ENCODE data around the gene NRG2. TPM values are rescaled to one million over a fixed set of nuclear protein-coding genes. Genes with fewer than 3 reads are reported as not detected.

Gene NRG2
- total RNA-seq, 1 donor from 2014 or later = 0.52 TPM

GRCh38 chr5:139806111-139806510 is 237.0 kb downstream of the NRG2 start:
- Histone ChIP-seq H3K4me1 (ENCODE audit: control insufficient read depth in 3 of 3, insufficient read depth in 3 of 3, low read length in 3 of 3) (no peaks in the 10 kb centered on the region), H3K27ac (ENCODE audit: low read depth, low read length) (no peak overlapping the region), H3K4me3 (ENCODE audit: low read length in 3 of 3) (no peak overlapping the region), H3K9ac (ENCODE audit: low read depth in 1 of 3, low read length in 3 of 3) (no peak overlapping the region), H3K27me3 (ENCODE audit: control insufficient read depth in 3 of 3, insufficient read depth in 3 of 3, low read length in 3 of 3) (peaks cover 12 to 26% (median 24%) of the 10 kb centered on the region in 3 donors), H3K36me3 (ENCODE audit: control insufficient read depth in 3 of 3, insufficient read depth in 3 of 3, low read length in 3 of 3) (no peaks in the 10 kb centered on the region), H3K9me3 (ENCODE audit: control insufficient read depth in 3 of 3, low read length in 3 of 3) (no peaks in the 10 kb centered on the region)

GRCh38 chr5:139805545-139805944 is 237.6 kb downstream of the NRG2 start:
- Histone ChIP-seq H3K27me3 (ENCODE audit: control insufficient read depth in 3 of 3, insufficient read depth in 3 of 3, low read length in 3 of 3) (peaks cover 13 to 27% (median 25%) of the 10 kb centered on the region in 3 donors), H3K36me3 (ENCODE audit: control insufficient read depth in 3 of 3, insufficient read depth in 3 of 3, low read length in 3 of 3) (no peaks in the 10 kb centered on the region), H3K27ac (ENCODE audit: low read depth, low read length) (no peak overlapping the region), H3K4me3 (ENCODE audit: low read length in 3 of 3) (no peak overlapping the region), H3K9ac (ENCODE audit: low read depth in 1 of 3, low read length in 3 of 3) (no peak overlapping the region), H3K4me1 (ENCODE audit: control insufficient read depth in 3 of 3, insufficient read depth in 3 of 3, low read length in 3 of 3) (no peaks in the 10 kb centered on the region), H3K9me3 (ENCODE audit: control insufficient read depth in 3 of 3, low read length in 3 of 3) (no peaks in the 10 kb centered on the region)

GRCh38 chr5:139804800-139805397 is 238.2 kb downstream of the NRG2 start:
- H3K9ac ChIP-seq (ENCODE audit: low read depth in 1 of 3, low read length in 3 of 3) = no peak overlapping the region
- peaks cover 19 to 33% (median 28%) of the 10 kb centered on the region in 3 donors for H3K27me3 ChIP-seq (ENCODE audit: control insufficient read depth in 3 of 3, insufficient read depth in 3 of 3, low read length in 3 of 3)

GRCh38 chr5:139803978-139804377 is 239.1 kb downstream of the NRG2 start:
- Histone ChIP-seq H3K36me3 (ENCODE audit: control insufficient read depth in 3 of 3, insufficient read depth in 3 of 3, low read length in 3 of 3) (no peaks in the 10 kb centered on the region), H3K27ac (ENCODE audit: low read depth, low read length) (no peak overlapping the region), H3K27me3 (ENCODE audit: control insufficient read depth in 3 of 3, insufficient read depth in 3 of 3, low read length in 3 of 3) (peaks cover 22 to 39% (median 37%) of the 10 kb centered on the region in 3 donors), H3K9ac (ENCODE audit: low read depth in 1 of 3, low read length in 3 of 3) (no peak overlapping the region), H3K4me3 (ENCODE audit: low read length in 3 of 3) (no peak overlapping the region), H3K4me1 (ENCODE audit: control insufficient read depth in 3 of 3, insufficient read depth in 3 of 3, low read length in 3 of 3) (no peaks in the 10 kb centered on the region), H3K9me3 (ENCODE audit: control insufficient read depth in 3 of 3, low read length in 3 of 3) (no peaks in the 10 kb centered on the region)

More at GRCh38 chr5:139804800-139805397, 238.2 kb downstream of the NRG2 start:
- H3K36me3 ChIP-seq (ENCODE audit: control insufficient read depth in 3 of 3, insufficient read depth in 3 of 3, low read length in 3 of 3) = no peaks in the 10 kb centered on the region
- no peak overlapping the region for H3K27ac ChIP-seq (ENCODE audit: low read depth, low read length)
- no peak overlapping the region for H3K4me3 ChIP-seq (ENCODE audit: low read length in 3 of 3)
- H3K4me1 ChIP-seq (ENCODE audit: control insufficient read depth in 3 of 3, insufficient read depth in 3 of 3, low read length in 3 of 3) = no peaks in the 10 kb centered on the region
- no peaks in the 10 kb centered on the region for H3K9me3 ChIP-seq (ENCODE audit: control insufficient read depth in 3 of 3, low read length in 3 of 3)

- H3K36me3 ChIP-seq (ENCODE audit: control insufficient read depth in 3 of 3, insufficient read depth in 3 of 3, low read length in 3 of 3) = no peaks in the 10 kb centered on the region
These were observed 243.7 kb downstream of the NRG2 start for GRCh38 chr5:139799359-139799758.

GRCh38 chr5:139798883-139799282 is 244.2 kb downstream of the NRG2 start:
- H3K4me3 ChIP-seq (ENCODE audit: low read length in 3 of 3) = no peak overlapping the region
- H3K27me3 ChIP-seq (ENCODE audit: control insufficient read depth in 3 of 3, insufficient read depth in 3 of 3, low read length in 3 of 3) = peaks cover 56 to 63% (median 62%) of the 10 kb centered on the region in 3 donors
- no peaks in the 10 kb centered on the region for H3K9me3 ChIP-seq (ENCODE audit: control insufficient read depth in 3 of 3, low read length in 3 of 3)
- no peaks in the 10 kb centered on the region for H3K4me1 ChIP-seq (ENCODE audit: control insufficient read depth in 3 of 3, insufficient read depth in 3 of 3, low read length in 3 of 3)
- H3K36me3 ChIP-seq (ENCODE audit: control insufficient read depth in 3 of 3, insufficient read depth in 3 of 3, low read length in 3 of 3) = no peaks in the 10 kb centered on the region
- H3K27ac ChIP-seq (ENCODE audit: low read depth, low read length) = no peak overlapping the region
- no peak overlapping the region for H3K9ac ChIP-seq (ENCODE audit: low read depth in 1 of 3, low read length in 3 of 3)

More at GRCh38 chr5:139799359-139799758, 243.7 kb downstream of the NRG2 start:
- no peak overlapping the region for H3K4me3 ChIP-seq (ENCODE audit: low read length in 3 of 3)
- H3K9ac ChIP-seq (ENCODE audit: low read depth in 1 of 3, low read length in 3 of 3) = no peak overlapping the region
- no peaks in the 10 kb centered on the region for H3K9me3 ChIP-seq (ENCODE audit: control insufficient read depth in 3 of 3, low read length in 3 of 3)
- no peaks in the 10 kb centered on the region for H3K4me1 ChIP-seq (ENCODE audit: control insufficient read depth in 3 of 3, insufficient read depth in 3 of 3, low read length in 3 of 3)
- peaks cover 51 to 63% (median 62%) of the 10 kb centered on the region in 3 donors for H3K27me3 ChIP-seq (ENCODE audit: control insufficient read depth in 3 of 3, insufficient read depth in 3 of 3, low read length in 3 of 3)
- H3K27ac ChIP-seq (ENCODE audit: low read depth, low read length) = no peak overlapping the region

GRCh38 chr5:139797856-139798510 is 245.1 kb downstream of the NRG2 start:
- no peaks in the 10 kb centered on the region for H3K36me3 ChIP-seq (ENCODE audit: control insufficient read depth in 3 of 3, insufficient read depth in 3 of 3, low read length in 3 of 3)
- no peaks in the 10 kb centered on the region for H3K4me1 ChIP-seq (ENCODE audit: control insufficient read depth in 3 of 3, insufficient read depth in 3 of 3, low read length in 3 of 3)
- H3K27me3 ChIP-seq (ENCODE audit: control insufficient read depth in 3 of 3, insufficient read depth in 3 of 3, low read length in 3 of 3) = peaks cover 53 to 58% (median 55%) of the 10 kb centered on the region in 3 donors
- no peak overlapping the region for H3K9ac ChIP-seq (ENCODE audit: low read depth in 1 of 3, low read length in 3 of 3)
- no peak overlapping the region for H3K4me3 ChIP-seq (ENCODE audit: low read length in 3 of 3)
- no peak overlapping the region for H3K27ac ChIP-seq (ENCODE audit: low read depth, low read length)
- no peaks in the 10 kb centered on the region for H3K9me3 ChIP-seq (ENCODE audit: control insufficient read depth in 3 of 3, low read length in 3 of 3)

- Histone ChIP-seq H3K9ac (ENCODE audit: low read depth in 1 of 3, low read length in 3 of 3) (no peak overlapping the region), H3K27ac (ENCODE audit: low read depth, low read length) (no peak overlapping the region), H3K4me3 (ENCODE audit: low read length in 3 of 3) (no peak overlapping the region), H3K36me3 (ENCODE audit: control insufficient read depth in 3 of 3, insufficient read depth in 3 of 3, low read length in 3 of 3) (no peaks in the 10 kb centered on the region), H3K4me1 (ENCODE audit: control insufficient read depth in 3 of 3, insufficient read depth in 3 of 3, low read length in 3 of 3) (no peaks in the 10 kb centered on the region), H3K9me3 (ENCODE audit: control insufficient read depth in 3 of 3, low read length in 3 of 3) (no peaks in the 10 kb centered on the region), H3K27me3 (ENCODE audit: control insufficient read depth in 3 of 3, insufficient read depth in 3 of 3, low read length in 3 of 3) (peaks cover 52 to 53% (median 52%) of the 10 kb centered on the region in 3 donors)
These were observed 245.8 kb downstream of the NRG2 start for GRCh38 chr5:139797335-139797734.
